Gastroesophageal sphincter (tissue), 3 donors: ENCODE data around the gene HIVEP3.

Source experiments
- CTCF ChIP-seq, 4 experiments: fragments of 200-600 bp in 2 of 4; fragments of 450-650 bp in 2 of 4; sonication (generic) in 1 of 4; IDR thresholded peaks; one replicate each; pipeline ENCODE4 v1.5.1; 2017 to 2019; ENCODE audit warnings: antibody characterized with exemption in 4 of 4, mild to moderate bottlenecking in 2 of 4, moderate library complexity in 2 of 4
- POLR2AphosphoS5 ChIP-seq: sonication (generic); formaldehyde crosslinking; IDR thresholded peaks from one replicate; pipeline ENCODE4 v1.6.1; 2017; ENCODE audit warnings: antibody characterized with exemption

GRCh38 chr1:41533016-41533730 is 385.5 kb downstream of the HIVEP3 start:
- no peak for TF ChIP-seq CTCF (IDR thresholded peaks at IDR 0.05)
- TF ChIP-seq POLR2AphosphoS5 = no peak
